Progenitor cell of endocrine pancreas (in vitro differentiated cells): ENCODE data around the gene S100Z. TPM values are rescaled to one million over a fixed set of nuclear protein-coding genes. Genes with fewer than 3 reads are reported as not detected.
A peak's percentile ranks its signal among the peaks of the same experiment; 100 is the strongest.

Source experiments
- DNase-seq: peaks from one replicate; pipeline ENCODE4 v3.0.0; 2021; ENCODE audit warnings: low spot score; ENCODE audit not compliant: unreplicated experiment
- H3K27ac Mint-ChIP-seq: 2 replicates; pipeline ENCODE4 v1.8.0; 2021; ENCODE audit warnings: mild to moderate bottlenecking, moderate library complexity, mixed read lengths
- H3K27me3 Mint-ChIP-seq: 2 replicates; pipeline ENCODE4 v1.8.0; 2021; ENCODE audit warnings: mixed read lengths
- H3K36me3 Mint-ChIP-seq: 2 replicates; pipeline ENCODE4 v1.8.0; 2022; ENCODE audit warnings: mixed read lengths; ENCODE audit not compliant: insufficient read depth
- H3K4me1 Mint-ChIP-seq: 2 replicates; pipeline ENCODE4 v1.8.0; 2021; ENCODE audit warnings: low read depth, mixed read lengths
- H3K4me3 Mint-ChIP-seq: 2 replicates; pipeline ENCODE4 v1.8.0; 2021; ENCODE audit warnings: low read depth, mild to moderate bottlenecking, moderate library complexity, mixed read lengths
- H3K9me3 Mint-ChIP-seq: 2 replicates; pipeline ENCODE4 v1.8.0; 2021; ENCODE audit warnings: low read depth, mixed read lengths
- total RNA-seq: library from RNA; stranded (reverse); gene quantifications from 2 replicates; pipeline ENCODE4 v1.2.1, GENCODE V29; 2021
- TF ChIP-seq, protein P1 (sequence below): fragments of 200-600 bp; sonication (generic); IDR thresholded peaks from one replicate; pipeline ENCODE4 v1.5.0; 2021; ENCODE audit warnings: antibody characterized with exemption, mild to moderate bottlenecking; ENCODE audit not compliant: unreplicated experiment

Gene S100Z
- total RNA-seq, 1 donor from 2014 or later = 1.7 TPM

- Mint-ChIP-seq H3K27ac (no peak overlapping the region), H3K4me3 (no peak overlapping the region), H3K9me3 (no peaks in the 10 kb centered on the region), H3K36me3 (no peaks in the 10 kb centered on the region), H3K4me1 (peaks cover 6% of the 10 kb centered on the region), H3K27me3 (no peaks in the 10 kb centered on the region)
- TF ChIP-seq, protein P1, sequence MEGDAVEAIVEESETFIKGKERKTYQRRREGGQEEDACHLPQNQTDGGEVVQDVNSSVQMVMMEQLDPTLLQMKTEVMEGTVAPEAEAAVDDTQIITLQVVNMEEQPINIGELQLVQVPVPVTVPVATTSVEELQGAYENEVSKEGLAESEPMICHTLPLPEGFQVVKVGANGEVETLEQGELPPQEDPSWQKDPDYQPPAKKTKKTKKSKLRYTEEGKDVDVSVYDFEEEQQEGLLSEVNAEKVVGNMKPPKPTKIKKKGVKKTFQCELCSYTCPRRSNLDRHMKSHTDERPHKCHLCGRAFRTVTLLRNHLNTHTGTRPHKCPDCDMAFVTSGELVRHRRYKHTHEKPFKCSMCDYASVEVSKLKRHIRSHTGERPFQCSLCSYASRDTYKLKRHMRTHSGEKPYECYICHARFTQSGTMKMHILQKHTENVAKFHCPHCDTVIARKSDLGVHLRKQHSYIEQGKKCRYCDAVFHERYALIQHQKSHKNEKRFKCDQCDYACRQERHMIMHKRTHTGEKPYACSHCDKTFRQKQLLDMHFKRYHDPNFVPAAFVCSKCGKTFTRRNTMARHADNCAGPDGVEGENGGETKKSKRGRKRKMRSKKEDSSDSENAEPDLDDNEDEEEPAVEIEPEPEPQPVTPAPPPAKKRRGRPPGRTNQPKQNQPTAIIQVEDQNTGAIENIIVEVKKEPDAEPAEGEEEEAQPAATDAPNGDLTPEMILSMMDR = no peak
- DNase-seq = no peak
Measured at GRCh38 chr5:76867038-76867437, 17.2 kb downstream of the S100Z start.

DNA sequence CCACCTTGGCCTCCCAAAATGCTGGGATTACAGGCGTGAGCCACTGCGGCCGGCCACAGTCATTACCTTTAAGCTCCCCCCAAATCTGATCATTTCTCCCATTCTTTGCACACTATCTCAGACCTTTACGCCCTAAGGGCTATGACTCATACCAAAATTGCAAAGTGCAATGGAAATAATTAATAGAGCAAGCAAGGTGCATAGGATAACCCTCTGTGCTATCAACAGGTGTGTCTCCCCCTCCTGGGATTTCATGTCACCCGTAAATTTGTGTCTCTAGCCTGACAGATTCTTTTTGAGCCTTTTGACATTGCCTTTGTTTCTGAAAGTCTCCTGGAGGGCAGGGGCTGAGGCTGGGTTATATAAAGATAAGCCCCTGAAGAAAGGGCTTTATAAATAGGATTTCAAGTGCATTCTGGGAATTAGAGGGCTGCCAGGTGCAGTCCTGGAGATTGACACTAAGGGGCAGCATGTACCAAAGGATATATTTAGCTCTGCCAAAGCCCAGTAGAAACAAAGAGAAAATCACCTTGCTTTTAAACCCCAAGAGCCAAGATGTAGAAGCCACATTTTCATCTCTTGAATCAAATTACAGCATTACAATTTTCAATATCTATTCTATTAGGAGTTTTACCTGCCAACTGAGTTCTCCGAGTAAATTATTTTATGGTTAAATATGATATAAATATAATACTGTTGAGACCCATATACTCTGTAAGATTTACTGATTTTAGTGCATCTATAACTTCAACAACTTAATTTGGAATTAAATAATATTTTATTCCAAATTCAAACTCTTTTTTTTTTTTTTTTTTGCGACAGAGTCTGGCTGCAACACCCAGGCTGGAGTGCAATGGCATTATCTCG lies 18.2 kb downstream of the S100Z start:
- no peak overlapping the region for H3K4me3 Mint-ChIP-seq
- no peaks in the 10 kb centered on the region for H3K36me3 Mint-ChIP-seq
- H3K27me3 Mint-ChIP-seq = no peaks in the 10 kb centered on the region
- no peaks in the 10 kb centered on the region for H3K9me3 Mint-ChIP-seq
- peaks cover 2% of the 10 kb centered on the region for H3K4me1 Mint-ChIP-seq
- peak; percentile 59 for DNase-seq
- H3K27ac Mint-ChIP-seq = peak overlapping the region; percentile 31
- TF ChIP-seq, protein P1 = peak; percentile 93

DNA sequence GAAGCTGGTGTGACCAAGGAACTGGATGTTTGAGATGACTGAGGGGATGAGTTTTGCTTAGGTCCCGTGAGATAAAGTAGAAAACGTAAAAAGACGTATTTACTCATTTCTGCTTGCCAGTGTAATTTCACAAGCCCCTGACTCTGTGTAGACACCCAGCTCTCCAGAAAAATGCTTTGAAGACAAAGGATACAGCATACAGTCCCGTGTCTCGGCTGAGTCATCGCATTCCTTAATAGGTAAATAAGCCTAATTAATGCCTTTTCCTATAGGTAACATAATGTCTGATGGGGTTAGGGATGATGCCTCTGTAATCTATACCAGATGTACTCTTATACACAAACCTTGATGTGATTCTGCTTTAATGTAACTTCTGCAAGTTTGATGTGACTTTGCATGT lies 20.2 kb downstream of the S100Z start:
- Mint-ChIP-seq H3K4me3 (no peak overlapping the region), H3K9me3 (no peaks in the 10 kb centered on the region), H3K4me1 (peaks cover 11% of the 10 kb centered on the region), H3K27me3 (no peaks in the 10 kb centered on the region), H3K27ac (peak overlapping the region; percentile 38), H3K36me3 (no peaks in the 10 kb centered on the region)
- no peak for DNase-seq
- TF ChIP-seq, protein P1 = no peak

DNA sequence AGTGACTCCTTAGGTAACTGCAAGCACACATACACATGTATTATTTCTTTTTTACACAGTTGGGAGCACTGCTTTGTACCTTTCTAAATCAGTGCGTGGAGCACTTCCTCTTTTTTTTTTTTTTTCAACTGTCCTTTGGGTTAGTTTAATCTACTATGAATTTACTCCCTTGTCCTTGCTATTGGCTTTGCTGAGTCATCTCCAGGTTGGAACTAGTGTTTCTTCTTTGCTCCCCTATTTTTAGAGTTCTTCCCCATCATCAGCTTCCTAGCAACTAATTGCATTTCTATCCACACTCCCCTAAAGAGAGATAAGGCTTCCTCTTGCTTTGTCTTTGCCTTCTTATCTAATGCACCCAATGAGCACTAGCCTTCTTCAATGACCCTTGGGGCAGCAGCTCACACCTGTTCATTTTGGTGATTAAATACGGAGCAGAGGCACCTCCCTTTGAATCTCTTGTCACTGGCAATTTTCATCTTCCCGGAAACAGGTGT lies 24.3 kb downstream of the S100Z start:
- DNase-seq = no peak

GRCh38 chr5:76888733-76889300 lies 39.0 kb downstream of the S100Z start:
- TF ChIP-seq, protein P1 = no peak
- H3K9me3 Mint-ChIP-seq = no peaks in the 10 kb centered on the region
- peaks cover 10% of the 10 kb centered on the region for H3K27me3 Mint-ChIP-seq
- DNase-seq = no peak
- no peak overlapping the region for H3K4me3 Mint-ChIP-seq
- no peaks in the 10 kb centered on the region for H3K4me1 Mint-ChIP-seq
- H3K27ac Mint-ChIP-seq = no peak overlapping the region
- no peaks in the 10 kb centered on the region for H3K36me3 Mint-ChIP-seq

More for the DNA sequence above, 24.3 kb downstream of the S100Z start:
- H3K4me1 Mint-ChIP-seq = peaks cover 18% of the 10 kb centered on the region
- no peaks in the 10 kb centered on the region for H3K9me3 Mint-ChIP-seq
- H3K27me3 Mint-ChIP-seq = no peaks in the 10 kb centered on the region
- TF ChIP-seq, protein P1 = no peak
- peak overlapping the region; percentile 67 for H3K27ac Mint-ChIP-seq
- H3K4me3 Mint-ChIP-seq = peak overlapping the region; percentile 30
- H3K36me3 Mint-ChIP-seq = no peaks in the 10 kb centered on the region
